Fibroblast of villous mesenchyme (primary cell): ENCODE results near the gene STPG2. TPM values are rescaled to one million over a fixed set of nuclear protein-coding genes. Genes with fewer than 3 reads are reported as not detected.

Source experiments
- DNase-seq: peaks from one replicate; pipeline ENCODE4 v3.0.0-alpha.2; 2010; ENCODE audit warnings: low read depth
- H3K4me3 ChIP-seq: 2 replicates; pipeline ENCODE4 v1.5.1; 2011; ENCODE audit warnings: low read depth, mild to moderate bottlenecking, low read length
- CTCF ChIP-seq: IDR thresholded peaks from 2 replicates; pipeline ENCODE4 v1.5.1; 2012; ENCODE audit warnings: low read depth, mild to moderate bottlenecking, low read length; ENCODE audit not compliant: insufficient read depth
- total RNA-seq: library from RNA; depleted of rRNA; stranded (reverse); fragments of >200 nt; gene quantifications from 2 replicates; pipeline ENCODE4 v1.2.3, GENCODE V29; 2012

Gene STPG2
- under 0.01 and 0.32 TPM in 2 replicates for total RNA-seq

GRCh38 chr4:98143001-98143899 lies at the start of gene STPG2:
Gene STPG2, minus strand, starts transcription at chr4:98143476.
- DNase-seq = peak; percentile 89
- H3K4me3 ChIP-seq = peak within 1 kb of the TSS; percentile 89
- TF ChIP-seq CTCF = peak; percentile 35

GRCh38 chr4:98185279-98185678 lies 42.0 kb upstream of the STPG2 start:
- no peak for TF ChIP-seq CTCF
- no peak overlapping the region for H3K4me3 ChIP-seq
- no peak for DNase-seq

- H3K4me3 ChIP-seq = no peak overlapping the region
- no peak for TF ChIP-seq CTCF
- DNase-seq = peak; percentile 19
Measured at GRCh38 chr4:98181809-98182208, 38.5 kb upstream of the STPG2 start.

GRCh38 chr4:98179951-98180350 lies 36.7 kb upstream of the STPG2 start:
- TF ChIP-seq CTCF = no peak
- no peak overlapping the region for H3K4me3 ChIP-seq
- no peak for DNase-seq

DNA sequence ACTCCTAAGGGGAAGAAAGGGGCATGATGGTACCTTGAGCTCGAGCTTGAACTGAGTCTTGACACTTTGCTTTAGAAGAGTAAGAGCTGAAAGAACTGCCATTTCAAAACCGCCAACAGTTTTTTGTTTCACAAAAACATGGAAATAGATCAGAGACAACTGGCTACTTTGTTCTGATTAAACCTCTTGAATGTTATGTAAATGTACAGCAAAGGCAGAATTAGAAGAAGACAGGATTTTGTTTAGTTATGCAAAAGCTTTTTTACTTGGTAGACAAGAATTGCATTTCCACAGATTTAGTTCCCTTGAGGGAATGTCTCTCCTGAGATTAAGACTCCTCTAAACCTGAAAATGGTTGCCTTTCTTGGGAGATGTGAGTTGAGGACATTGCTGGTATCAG lies 33.3 kb upstream of the STPG2 start:
- TF ChIP-seq CTCF = no peak
- no peak overlapping the region for H3K4me3 ChIP-seq
- DNase-seq = no peak

DNA sequence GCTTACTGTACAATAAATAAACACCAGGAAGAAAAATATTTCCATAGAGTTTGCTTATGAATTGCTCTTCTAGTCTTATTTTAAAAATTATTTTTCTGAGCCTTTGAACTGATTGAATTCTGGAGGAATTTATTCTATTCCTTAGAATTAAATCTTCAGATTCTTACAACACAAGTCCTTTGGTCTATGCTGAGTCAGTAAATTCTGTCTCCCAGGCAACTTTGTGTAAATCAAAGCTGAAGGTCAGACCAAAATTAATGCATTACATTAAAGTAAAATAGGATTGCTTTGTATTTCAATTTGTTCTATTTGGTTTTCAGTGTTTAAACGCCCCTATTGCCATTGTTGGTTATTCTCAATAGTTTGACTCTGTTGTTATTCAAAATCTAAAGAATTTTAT lies 26.8 kb upstream of the STPG2 start:
- TF ChIP-seq CTCF = no peak
- no peak for DNase-seq

GRCh38 chr4:98166731-98167041 lies 23.4 kb upstream of the STPG2 start:
- H3K4me3 ChIP-seq = no peak overlapping the region
- no peak for TF ChIP-seq CTCF
- DNase-seq = no peak

More for the DNA sequence above, 26.8 kb upstream of the STPG2 start:
- H3K4me3 ChIP-seq = no peak overlapping the region
